SU-DHL-6 (cell line): Measurements from ENCODE around the gene GGA3.

Source experiments
- H2AFZ ChIP-seq: fragments of 200-600 bp; sonication (generic); 2 replicates; pipeline ENCODE4 v1.6.1; 2014; ENCODE audit warnings: low read depth, mild to moderate bottlenecking, moderate library complexity, mixed read lengths, antibody characterized with exemption, low read length; ENCODE audit not compliant: severe bottlenecking
- H3F3A ChIP-seq: fragments of 200-600 bp; shearing (Covaris generic); 2 replicates; pipeline ENCODE4 v1.6.0; 2016; ENCODE audit warnings: antibody characterized with exemption, mild to moderate bottlenecking; ENCODE audit not compliant: insufficient read depth
- H3K27ac ChIP-seq: fragments of 200-600 bp; sonication (generic); 2 replicates; pipeline ENCODE4 v1.5.1; 2016; ENCODE audit warnings: low read depth, mild to moderate bottlenecking, low read length, moderate library complexity, mixed read lengths
- H3K27me3 ChIP-seq: fragments of 200-600 bp; sonication (generic), shearing (Covaris generic); 2 replicates; pipeline ENCODE4 v1.6.0; 2014; ENCODE audit warnings: mild to moderate bottlenecking, low read length
- H3K36me3 ChIP-seq: fragments of 200-600 bp; sonication (generic); 2 replicates; pipeline ENCODE4 v1.6.1; 2014; ENCODE audit warnings: mild to moderate bottlenecking, low read length, mixed read lengths
- H3K4me2 ChIP-seq: fragments of 300-600, 200-600 bp; shearing (Covaris generic), sonication (generic); 2 replicates; pipeline ENCODE4 v1.6.0; 2014; ENCODE audit warnings: low read length, low read depth, mild to moderate bottlenecking; ENCODE audit not compliant: poor library complexity, severe bottlenecking
- H3K4me3 ChIP-seq: fragments of 200-600 bp; sonication (generic); 2 replicates; pipeline ENCODE4 v1.5.1; 2014; ENCODE audit warnings: antibody characterized with exemption, low read length, mild to moderate bottlenecking, mixed read lengths; ENCODE audit not compliant: insufficient read depth, poor library complexity, severe bottlenecking
- H3K79me2 ChIP-seq: fragments of 200-600 bp; sonication (generic); 2 replicates; pipeline ENCODE4 v1.6.1; 2014; ENCODE audit warnings: mild to moderate bottlenecking, low read length, moderate library complexity; ENCODE audit not compliant: insufficient read depth
- H3K9ac ChIP-seq: fragments of 200-600 bp; sonication (generic); 2 replicates; pipeline ENCODE4 v1.7.0; 2014; ENCODE audit warnings: mild to moderate bottlenecking, low read length
- H3K9me2 ChIP-seq: fragments of 200-600 bp; sonication (generic); replicated peaks from 2 replicates; pipeline ENCODE4 v1.6.1; 2014; ENCODE audit warnings: low read length; ENCODE audit not compliant: insufficient read depth
- H3K9me3 ChIP-seq: fragments of 200-600 bp; sonication (generic); 2 replicates; pipeline ENCODE4 v1.6.1; 2014; ENCODE audit warnings: low read length, mixed read lengths; ENCODE audit not compliant: insufficient read depth
- H4K20me1 ChIP-seq: fragments of 200-600 bp; sonication (generic); 2 replicates; pipeline ENCODE4 v1.6.1; 2014; ENCODE audit warnings: low read depth, mild to moderate bottlenecking, antibody characterized with exemption, low read length, moderate library complexity, mixed read lengths
- CTCF ChIP-seq: fragments of 200-600 bp; sonication (generic); IDR thresholded peaks from one replicate; pipeline ENCODE4 v1.5.1; 2017; ENCODE audit warnings: antibody characterized with exemption, mild to moderate bottlenecking, low read length, moderate library complexity; ENCODE audit not compliant: insufficient read depth, poor library complexity, severe bottlenecking
- EZH2phosphoT487 ChIP-seq: fragments of 200-600 bp; sonication (generic), shearing (Covaris generic); conservative IDR thresholded peaks from 2 replicates; pipeline ENCODE4 v1.6.1; 2018; ENCODE audit warnings: mild to moderate bottlenecking, antibody characterized with exemption, low read length, moderate library complexity, mixed read lengths

GGA3 gene

GRCh38 chr17:75238684-75239191 is 22.7 kb downstream of the GGA3 start:
- peaks cover 4% of the 10 kb centered on the region; the same call in 1 of the 2 replicates for H3K36me3 ChIP-seq
- H4K20me1 ChIP-seq, result no peaks in the 10 kb centered on the region
- TF ChIP-seq EZH2phosphoT487, result no peak
- peak; percentile 89 for TF ChIP-seq CTCF
- no peaks in the 10 kb centered on the region for H3K79me2 ChIP-seq
- no peak overlapping the region for H3K4me3 ChIP-seq
- no peak overlapping the region for H2AFZ ChIP-seq
- H3K9ac ChIP-seq, result no peak overlapping the region
- H3K27me3 ChIP-seq, result no peaks in the 10 kb centered on the region
- H3K9me3 ChIP-seq, result no peaks in the 10 kb centered on the region
- no peaks in the 10 kb centered on the region for H3K9me2 ChIP-seq
- H3F3A ChIP-seq, result peaks cover 6% of the 10 kb centered on the region; the same call in 1 of the 2 replicates
- no peak overlapping the region for H3K4me2 ChIP-seq
- H3K27ac ChIP-seq, result no peak overlapping the region

- H3K79me2 ChIP-seq, result no peaks in the 10 kb centered on the region
- no peaks in the 10 kb centered on the region for H3K27me3 ChIP-seq
- peaks cover 6% of the 10 kb centered on the region; the same call in 1 of the 2 replicates for H3F3A ChIP-seq
- peaks cover 4% of the 10 kb centered on the region; the same call in 1 of the 2 replicates for H3K36me3 ChIP-seq
- H4K20me1 ChIP-seq, result no peaks in the 10 kb centered on the region
- TF ChIP-seq CTCF, result no peak
- no peak for TF ChIP-seq EZH2phosphoT487
- H3K4me2 ChIP-seq, result no peak overlapping the region
- H3K9ac ChIP-seq, result no peak overlapping the region
- no peak overlapping the region for H3K4me3 ChIP-seq
- H3K27ac ChIP-seq, result no peak overlapping the region
- H3K9me2 ChIP-seq, result no peaks in the 10 kb centered on the region
- H3K9me3 ChIP-seq, result no peaks in the 10 kb centered on the region
- no peak overlapping the region for H2AFZ ChIP-seq
These were observed 23.3 kb downstream of the GGA3 start for GRCh38 chr17:75238020-75238580.

GRCh38 chr17:75237100-75238014 is 24.0 kb downstream of the GGA3 start:
- Histone ChIP-seq H3K36me3 (peaks cover 4% of the 10 kb centered on the region; the same call in 1 of the 2 replicates), H3K27ac (no peak overlapping the region), H3K79me2 (no peaks in the 10 kb centered on the region)

More at GRCh38 chr17:75237100-75238014, 24.0 kb downstream of the GGA3 start:
- no peak overlapping the region for H3K4me3 ChIP-seq
- H3K9me2 ChIP-seq, result no peaks in the 10 kb centered on the region
- TF ChIP-seq EZH2phosphoT487, result no peak
- no peak overlapping the region for H3K9ac ChIP-seq
- peaks cover 6% of the 10 kb centered on the region; the same call in 1 of the 2 replicates for H3F3A ChIP-seq
- H2AFZ ChIP-seq, result no peak overlapping the region
- no peaks in the 10 kb centered on the region for H3K27me3 ChIP-seq
- H4K20me1 ChIP-seq, result no peaks in the 10 kb centered on the region
- no peaks in the 10 kb centered on the region for H3K9me3 ChIP-seq
- H3K4me2 ChIP-seq, result no peak overlapping the region
